Esophagus muscularis mucosa (tissue), 3 donors: Measurements from ENCODE around the gene PRDX3.

Experiments used
- CTCF ChIP-seq, 3 experiments: fragments of 200-600 bp in 2 of 3; fragments of 450-650 bp in 1 of 3; sonication (generic) in 2 of 3; IDR thresholded peaks; one replicate each; pipeline ENCODE4 v1.5.1; 2017 to 2019; ENCODE audit warnings: antibody characterized with exemption in 3 of 3, mild to moderate bottlenecking in 2 of 3, moderate library complexity in 1 of 3
- POLR2A ChIP-seq: fragments of 450-650 bp; IDR thresholded peaks from one replicate; pipeline ENCODE4 v1.6.1; 2017; ENCODE audit warnings: antibody characterized with exemption, moderate library complexity, mild to moderate bottlenecking, low read depth

- no peak for TF ChIP-seq CTCF (IDR thresholded peaks at IDR 0.05)
- no peak for TF ChIP-seq POLR2A
Observed at GRCh38 chr10:119221201-119221600, 42.6 kb upstream of the PRDX3 start.
